ENCODE data around the gene STN1.
"Not testable (repeated sequence)": the region's sequence is repeated elsewhere in the genome, so short reads cannot be mapped to it uniquely, and the experiment has no call there.

STN1 gene

GRCh38 chr10:103852189-103852711 lies 65.7 kb downstream of the STN1 start:
- Histone ChIP-seq H3K9ac (ENCODE audit: insufficient read length) (no peak overlapping the region), H3K4me3 (peak overlapping the region; percentile 81), H3K9me3 (ENCODE audit: low read depth, low read length) (no peaks in the 10 kb centered on the region), H3K36me3 (ENCODE audit: insufficient read depth, low read length) (no peaks in the 10 kb centered on the region), H3K27ac (no peak overlapping the region)
- TF ChIP-seq EZH2 (IDR thresholded peaks at IDR 0.05) (no peak), POLR2AphosphoS5 (IDR thresholded peaks at IDR 0.05; ENCODE audit: borderline replicate concordance, low read depth, low read length) (no peak), FOXP2 (optimal IDR thresholded peaks at IDR 0.05; ENCODE audit: control extremely low read depth, extremely low read length, insufficient read depth) (no peak)
- DNase-seq (ENCODE audit: low read depth, low spot score), result no peak

- H3K36me3 ChIP-seq (ENCODE audit: insufficient read depth, low read length), result no peaks in the 10 kb centered on the region
- H3K9ac ChIP-seq (ENCODE audit: insufficient read length), result no peak overlapping the region
- no peak overlapping the region for H3K27ac ChIP-seq
- H3K4me3 ChIP-seq, result no peak overlapping the region
- no peak for DNase-seq (ENCODE audit: low read depth, low spot score)
- no peaks in the 10 kb centered on the region for H3K9me3 ChIP-seq (ENCODE audit: low read depth, low read length)
- TF ChIP-seq FOXP2 (optimal IDR thresholded peaks at IDR 0.05; ENCODE audit: control extremely low read depth, extremely low read length, insufficient read depth) (no peak), EZH2 (IDR thresholded peaks at IDR 0.05) (no peak), POLR2AphosphoS5 (IDR thresholded peaks at IDR 0.05; ENCODE audit: borderline replicate concordance, low read depth, low read length) (no peak)
Measured at GRCh38 chr10:103851261-103851660, 66.7 kb downstream of the STN1 start.

- no peak for DNase-seq (ENCODE audit: low read depth, low spot score)
- H3K9ac ChIP-seq (ENCODE audit: insufficient read length), result no peak overlapping the region
- H3K36me3 ChIP-seq (ENCODE audit: insufficient read depth, low read length), result no peaks in the 10 kb centered on the region
- TF ChIP-seq EZH2 (IDR thresholded peaks at IDR 0.05), result no peak
- no peak for TF ChIP-seq FOXP2 (optimal IDR thresholded peaks at IDR 0.05; ENCODE audit: control extremely low read depth, extremely low read length, insufficient read depth)
- no peaks in the 10 kb centered on the region for H3K9me3 ChIP-seq (ENCODE audit: low read depth, low read length)
- no peak overlapping the region for H3K27ac ChIP-seq
- H3K4me3 ChIP-seq, result no peak overlapping the region
Measured at GRCh38 chr10:103850572-103850895, 67.5 kb downstream of the STN1 start.

- no peak for DNase-seq (ENCODE audit: low read depth, low spot score)
- Histone ChIP-seq H3K4me3 (no peak overlapping the region), H3K9me3 (ENCODE audit: low read depth, low read length) (no peaks in the 10 kb centered on the region), H3K9ac (ENCODE audit: insufficient read length) (no peak overlapping the region), H3K36me3 (ENCODE audit: insufficient read depth, low read length) (no peaks in the 10 kb centered on the region), H3K27ac (no peak overlapping the region)
- TF ChIP-seq EZH2 (IDR thresholded peaks at IDR 0.05) (no peak), FOXP2 (optimal IDR thresholded peaks at IDR 0.05; ENCODE audit: control extremely low read depth, extremely low read length, insufficient read depth) (no peak), POLR2AphosphoS5 (IDR thresholded peaks at IDR 0.05; ENCODE audit: borderline replicate concordance, low read depth, low read length) (no peak)
Measured at GRCh38 chr10:103849880-103850571, 68.0 kb downstream of the STN1 start.

- Histone ChIP-seq H3K36me3 (ENCODE audit: insufficient read depth, low read length) (no peaks in the 10 kb centered on the region), H3K4me3 (no peak overlapping the region), H3K9ac (ENCODE audit: insufficient read length) (no peak overlapping the region), H3K9me3 (ENCODE audit: low read depth, low read length) (no peaks in the 10 kb centered on the region), H3K27ac (no peak overlapping the region)
- TF ChIP-seq FOXP2 (optimal IDR thresholded peaks at IDR 0.05; ENCODE audit: control extremely low read depth, extremely low read length, insufficient read depth), result no peak
- TF ChIP-seq EZH2 (IDR thresholded peaks at IDR 0.05), result no peak
- no peak for TF ChIP-seq POLR2AphosphoS5 (IDR thresholded peaks at IDR 0.05; ENCODE audit: borderline replicate concordance, low read depth, low read length)
- DNase-seq (ENCODE audit: low read depth, low spot score), result no peak
Measured at GRCh38 chr10:103849212-103849877, 68.6 kb downstream of the STN1 start.

GRCh38 chr10:103847909-103848468 lies 70.0 kb downstream of the STN1 start:
- Histone ChIP-seq H3K36me3 (ENCODE audit: insufficient read depth, low read length) (no peaks in the 10 kb centered on the region), H3K4me3 (no peak overlapping the region), H3K9ac (ENCODE audit: insufficient read length) (no peak overlapping the region), H3K27ac (no peak overlapping the region), H3K9me3 (ENCODE audit: low read depth, low read length) (no peaks in the 10 kb centered on the region)
- no peak for DNase-seq (ENCODE audit: low read depth, low spot score)
- TF ChIP-seq EZH2 (IDR thresholded peaks at IDR 0.05) (no peak), POLR2AphosphoS5 (IDR thresholded peaks at IDR 0.05; ENCODE audit: borderline replicate concordance, low read depth, low read length) (no peak), FOXP2 (optimal IDR thresholded peaks at IDR 0.05; ENCODE audit: control extremely low read depth, extremely low read length, insufficient read depth) (no peak)

GRCh38 chr10:103847346-103847745 lies 70.6 kb downstream of the STN1 start:
- TF ChIP-seq FOXP2 (optimal IDR thresholded peaks at IDR 0.05; ENCODE audit: control extremely low read depth, extremely low read length, insufficient read depth), result no peak
- no peak for TF ChIP-seq POLR2AphosphoS5 (IDR thresholded peaks at IDR 0.05; ENCODE audit: borderline replicate concordance, low read depth, low read length)
- TF ChIP-seq EZH2 (IDR thresholded peaks at IDR 0.05), result no peak
- DNase-seq (ENCODE audit: low read depth, low spot score), result no peak
- no peaks in the 10 kb centered on the region for H3K36me3 ChIP-seq (ENCODE audit: insufficient read depth, low read length)
- H3K27ac ChIP-seq, result no peak overlapping the region
- H3K4me3 ChIP-seq, result no peak overlapping the region
- H3K9me3 ChIP-seq (ENCODE audit: low read depth, low read length), result no peaks in the 10 kb centered on the region
- H3K9ac ChIP-seq (ENCODE audit: insufficient read length), result no peak overlapping the region

- no peak overlapping the region for H3K9ac ChIP-seq (ENCODE audit: insufficient read length)
- H3K9me3 ChIP-seq (ENCODE audit: low read depth, low read length), result no peaks in the 10 kb centered on the region
- H3K4me3 ChIP-seq, result 0 out of 2 replicates have a peak overlapping the region, but pooled peaks have one; percentile 22
- TF ChIP-seq FOXP2 (optimal IDR thresholded peaks at IDR 0.05; ENCODE audit: control extremely low read depth, extremely low read length, insufficient read depth), result no peak
- TF ChIP-seq POLR2AphosphoS5 (IDR thresholded peaks at IDR 0.05; ENCODE audit: borderline replicate concordance, low read depth, low read length), result no peak
- TF ChIP-seq EZH2 (IDR thresholded peaks at IDR 0.05), result no peak
- peak overlapping the region; percentile 31; the same call in 1 of the 2 replicates for H3K27ac ChIP-seq
- no peaks in the 10 kb centered on the region for H3K36me3 ChIP-seq (ENCODE audit: insufficient read depth, low read length)
- DNase-seq (ENCODE audit: low read depth, low spot score), result no peak
Measured at GRCh38 chr10:103845972-103846371, 72.0 kb downstream of the STN1 start.

GRCh38 chr10:103845346-103845745 lies 72.6 kb downstream of the STN1 start:
- Histone ChIP-seq H3K4me3 (0 out of 2 replicates have a peak overlapping the region, but pooled peaks have one; percentile 22), H3K27ac (peak overlapping the region; percentile 31; the same call in 1 of the 2 replicates)
- H3K9me3 ChIP-seq (ENCODE audit: low read depth, low read length); H3K9ac ChIP-seq (ENCODE audit: insufficient read length); DNase-seq (ENCODE audit: low read depth, low spot score); H3K36me3 ChIP-seq (ENCODE audit: insufficient read depth, low read length): not testable (repeated sequence)
